H54 (cell line): ENCODE results near the gene CTSA.

Experiments used
- DNase-seq: peaks from one replicate; pipeline ENCODE4 v3.0.0; 2011; ENCODE audit warnings: low spot score, mixed read lengths; ENCODE audit not compliant: insufficient read length
- FAIRE-seq: peaks from 3 replicates; lab custom pipeline; 2011; peaks lifted over from hg19 to GRCh38; lab: Jason Lieb, UNC
- POLR2A ChIP-seq: IDR thresholded peaks from 2 replicates; pipeline ENCODE4 v1.6.1; 2011; ENCODE audit warnings: low read depth, mild to moderate bottlenecking, low read length

CTSA gene

GRCh38 chr20:45890985-45891983, at the start of gene CTSA, which contains the start of gene NEURL2:
CTSA (plus strand) TSS chr20:45891335; CDS start chr20:45891569, 234 bp downstream.
NEURL2 (minus strand) TSS chr20:45891208; CDS start chr20:45890991, 217 bp downstream.
- peak; percentile 68 for TF ChIP-seq POLR2A
- DNase-seq (peak; percentile 96), FAIRE-seq (no peak)

GRCh38 chr20:45841407-45842129, 49.6 kb upstream of the CTSA start:
- DNase-seq (no peak), FAIRE-seq (no peak)
- TF ChIP-seq POLR2A: no peak

- no peak for TF ChIP-seq POLR2A
- no peak for FAIRE-seq
- DNase-seq: no peak
These were observed 48.8 kb upstream of the CTSA start for GRCh38 chr20:45842169-45842812.

- no peak for FAIRE-seq
- no peak for DNase-seq
- no peak for TF ChIP-seq POLR2A
These were observed 47.6 kb upstream of the CTSA start for GRCh38 chr20:45843506-45843905.

- no peak for TF ChIP-seq POLR2A
- FAIRE-seq (no peak), DNase-seq (no peak)
These were observed 45.7 kb upstream of the CTSA start for GRCh38 chr20:45845452-45845851.

DNA sequence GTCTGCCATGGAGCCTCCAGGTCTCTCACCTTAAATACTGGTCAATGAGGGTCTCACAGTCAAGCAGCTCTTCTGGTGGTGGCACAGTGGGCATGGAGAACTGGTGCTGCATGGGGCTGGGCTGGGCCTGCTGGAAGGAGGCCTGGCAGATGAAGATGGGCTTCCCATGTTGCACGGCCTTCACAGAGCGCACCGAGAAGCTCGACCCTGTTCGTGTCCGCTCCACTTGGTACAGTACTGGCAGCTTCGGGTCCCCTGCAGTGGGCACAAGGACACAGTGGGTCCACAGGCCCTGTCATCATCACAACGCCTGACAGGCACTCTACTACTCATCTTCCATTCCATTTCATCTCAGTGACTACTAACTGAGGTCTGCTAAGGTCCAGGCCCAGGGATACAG, 42.7 kb upstream of the CTSA start:
- no peak for TF ChIP-seq POLR2A
- no peak for FAIRE-seq
- DNase-seq: no peak

GRCh38 chr20:45848969-45849582, 42.1 kb upstream of the CTSA start:
- FAIRE-seq (no peak), DNase-seq (no peak)
- TF ChIP-seq POLR2A: no peak

DNA sequence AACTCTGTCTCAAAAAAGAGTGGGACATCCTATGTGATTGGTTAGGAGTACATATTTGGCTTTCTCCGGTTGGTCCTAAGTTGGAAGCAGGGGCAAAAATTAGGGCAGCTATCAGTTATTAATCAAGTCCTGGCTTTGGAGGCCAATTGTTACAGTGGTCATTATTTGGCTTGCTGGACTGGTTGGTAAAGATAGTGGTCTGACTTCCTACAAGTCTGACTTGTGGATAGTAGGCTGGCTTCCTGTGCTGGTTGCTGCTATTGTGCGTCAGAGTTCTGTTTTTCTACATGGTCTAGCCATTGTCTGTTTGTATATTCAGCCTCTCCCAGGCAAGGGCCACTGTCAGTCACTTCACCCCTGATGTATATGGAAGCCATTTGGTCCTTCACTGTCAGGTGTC, 40.9 kb upstream of the CTSA start:
- FAIRE-seq (no peak), DNase-seq (no peak)
- no peak for TF ChIP-seq POLR2A

- TF ChIP-seq POLR2A: no peak
- no peak for FAIRE-seq
- DNase-seq: no peak
These were observed 40.2 kb upstream of the CTSA start for GRCh38 chr20:45850926-45851325.

DNA sequence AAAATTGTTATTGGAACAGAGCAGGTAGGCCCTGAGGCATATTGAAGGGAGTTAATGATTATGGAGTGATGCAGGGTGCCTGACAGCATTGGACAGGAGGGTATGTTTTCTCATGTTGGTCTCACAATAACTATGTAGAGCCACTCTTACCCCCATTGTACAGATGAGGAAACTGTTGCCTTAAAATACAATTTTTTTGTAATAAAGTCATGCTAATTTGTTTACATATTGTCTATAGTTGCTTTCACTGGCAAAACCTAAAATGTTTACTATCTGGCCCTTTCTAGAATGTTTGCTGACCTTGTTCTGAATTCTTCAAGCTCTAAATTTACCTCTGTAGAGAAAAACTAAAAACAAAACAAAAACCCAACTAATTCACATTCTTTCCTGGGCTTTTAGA, 39.6 kb upstream of the CTSA start:
- FAIRE-seq: no peak
- TF ChIP-seq POLR2A: no peak
- no peak for DNase-seq

DNA sequence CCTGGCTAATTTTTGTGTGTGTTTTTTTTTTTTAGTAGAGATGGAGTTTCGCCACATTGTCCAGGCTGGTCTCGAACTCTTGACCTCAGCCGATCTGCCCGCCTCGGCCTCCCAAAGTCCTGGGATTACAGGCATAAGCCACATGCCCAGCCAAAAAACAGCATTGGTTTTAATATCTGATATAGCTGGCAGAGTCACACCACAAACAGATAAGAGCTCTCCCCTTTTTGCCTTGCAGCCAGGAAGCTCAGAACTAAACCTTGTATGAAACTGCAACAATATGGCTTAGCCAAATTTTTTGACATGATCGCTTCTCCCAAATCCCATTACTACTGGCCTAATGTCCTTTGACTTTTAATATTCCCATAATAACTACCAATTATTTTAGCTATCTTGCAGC, 38.8 kb upstream of the CTSA start:
- FAIRE-seq (no peak), DNase-seq (no peak)
- no peak for TF ChIP-seq POLR2A

- TF ChIP-seq POLR2A: no peak
- no peak for DNase-seq
- FAIRE-seq: no peak
These were observed 37.7 kb upstream of the CTSA start for GRCh38 chr20:45853484-45853883.
